Stomach (tissue), 8 donors: ENCODE results near the gene C17orf114.

Source experiments
- DNase-seq, 2 donors: peaks; one replicate each; pipeline versions ENCODE4 v3.0.0 to v3.0.0-alpha.2; 2013 to 2019
- H3K27ac ChIP-seq, 5 donors: fragments of 200-600 bp in 4 of 5; sonication (generic) in 4 of 5; one replicate each; pipeline ENCODE4 v1.5.1; 2013 to 2019; ENCODE audit warnings: mild to moderate bottlenecking in 1 of 5, moderate library complexity in 1 of 5
- H3K27me3 ChIP-seq, 3 donors: fragments of 200-600 bp; sonication (generic); one replicate each; pipeline ENCODE4 v1.5.1; 2017 to 2019; ENCODE audit warnings: mixed run types in 1 of 3
- H3K36me3 ChIP-seq, 4 donors: fragments of 200-600 bp; sonication (generic); 1 replicate in 3 of 4; 2 replicates in 1 of 4; pipeline ENCODE4 v1.5.1; 2016 to 2019
- H3K4me1 ChIP-seq, 4 donors: fragments of 200-600 bp; sonication (generic); one replicate each; pipeline ENCODE4 v1.5.1; 2016 to 2019
- H3K4me3 ChIP-seq, 4 donors: fragments of 200-600 bp; sonication (generic) in 3 of 4; one replicate each; pipeline ENCODE4 v1.5.1; 2016 to 2019; ENCODE audit warnings: mild to moderate bottlenecking in 1 of 4
- H3K9me3 ChIP-seq, 4 donors: fragments of 200-600 bp; sonication (generic); one replicate each; pipeline ENCODE4 v1.5.1; 2016 to 2019
- CTCF ChIP-seq, 7 experiments: fragments of 450-650 bp in 4 of 7; fragments of 200-600 bp in 3 of 7; sonication (generic) in 3 of 7; IDR thresholded peaks; one replicate each; pipeline ENCODE4 v1.5.1; 2016 to 2019; ENCODE audit warnings: antibody characterized with exemption in 7 of 7, control low read depth in 2 of 7, mild to moderate bottlenecking in 1 of 7
- EP300 ChIP-seq: sonication (generic); formaldehyde crosslinking; IDR thresholded peaks from one replicate; pipeline ENCODE4 v1.6.1; 2017; ENCODE audit warnings: antibody characterized with exemption
- POLR2A ChIP-seq, 4 donors: fragments of 450-650 bp; IDR thresholded peaks; one replicate each; pipeline ENCODE4 v1.6.1; 2016; ENCODE audit warnings: antibody characterized with exemption in 4 of 4, control low read depth in 2 of 4, mild to moderate bottlenecking in 1 of 4, moderate library complexity in 1 of 4
- POLR2AphosphoS5 ChIP-seq, 3 donors: sonication (generic); formaldehyde crosslinking; IDR thresholded peaks; one replicate each; pipeline ENCODE4 v1.6.1; 2016; ENCODE audit warnings: antibody characterized with exemption in 3 of 3
- WGBS, 5 donors: extraction: QIAGEN DNeasy Blood & Tissue Kit in 3 of 5; methylation state at CpG; one replicate each; pipeline versions ENCODE4 v1.1.5 to v1.1.7; 2013 to 2018; 5-methylcytosine and 5-hydroxymethylcytosine counted together
- intact Hi-C: fragments of 100-400 bp; cut with DNase I; formaldehyde crosslinking; loops from one replicate; pipeline ENCODE4 v1.15.1; 2023; ENCODE audit warnings: low total_unique reads
- donor health status: healthy with polysubstance abuse.
- donor health status: Bipolar disorder and iron deficiency.
- donor health status: healthy.

C17orf114 gene

GRCh38 chr17:4846635-4847390 lies 44.7 kb upstream of the C17orf114 start:
- no peaks in the 10 kb centered on the region for H3K9me3 ChIP-seq
- TF ChIP-seq EP300: no peak
- no peak for DNase-seq
- peaks cover 10 to 73% (median 35%) of the 10 kb centered on the region in 4 donors for H3K4me1 ChIP-seq
- H3K4me3 ChIP-seq: no peak overlapping the region
- no peaks in the 10 kb centered on the region for H3K27me3 ChIP-seq
- H3K27ac ChIP-seq: no peak overlapping the region
- 80 to 92% (median 85%) methylated on average over 9 to 13 of the region's 13 CpGs for WGBS, 5 donors
- peaks cover 0 to 5% (median 0%) of the 10 kb centered on the region in 4 donors for H3K36me3 ChIP-seq
- intact Hi-C loops: no loop called here

DNA sequence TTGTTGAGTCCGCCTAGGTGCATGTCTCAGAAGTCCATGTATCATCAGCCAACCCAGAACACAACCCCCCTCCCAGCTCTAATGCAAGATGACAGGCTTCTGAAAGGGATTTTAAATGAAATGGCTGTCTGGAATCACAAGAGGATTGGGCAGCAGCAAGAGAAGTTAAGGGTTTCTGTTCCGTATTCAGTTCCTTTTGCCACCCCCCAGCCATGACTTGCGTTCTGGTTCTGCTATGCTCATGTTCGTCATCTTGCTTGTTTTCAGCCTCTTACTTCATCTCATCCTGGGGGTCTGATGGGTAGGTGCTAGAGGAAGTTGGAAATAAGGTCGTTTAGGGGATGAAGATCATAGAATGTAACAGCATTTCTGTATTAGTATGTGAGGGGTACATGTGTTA lies 43.0 kb upstream of the C17orf114 start:
- TF ChIP-seq POLR2A (IDR thresholded peaks at IDR 0.05): no peak
- no peak for TF ChIP-seq EP300
- no peak for TF ChIP-seq CTCF (IDR thresholded peaks at IDR 0.05)
- TF ChIP-seq POLR2AphosphoS5 (IDR thresholded peaks at IDR 0.05): no peak
- Histone ChIP-seq H3K27ac (peak overlapping the region in 1 of 5 donors; percentile 10), H3K9me3 (no peaks in the 10 kb centered on the region), H3K27me3 (no peaks in the 10 kb centered on the region), H3K36me3 (peaks cover 0 to 5% (median 0%) of the 10 kb centered on the region in 4 donors), H3K4me3 (no peak overlapping the region), H3K4me1 (peaks cover 4 to 74% (median 31%) of the 10 kb centered on the region in 4 donors)
- WGBS, 5 donors: 82 to 87% (median 86%) methylated on average over 5 of the region's 5 CpGs
- intact Hi-C loops: no loop called here
- DNase-seq: no peak

- Histone ChIP-seq H3K36me3 (peaks cover 0 to 5% (median 2%) of the 10 kb centered on the region in 4 donors), H3K27ac (peak overlapping the region in 2 of 5 donors; percentile 32 to 48), H3K9me3 (no peaks in the 10 kb centered on the region), H3K4me1 (peaks cover 0 to 74% (median 34%) of the 10 kb centered on the region in 4 donors), H3K27me3 (no peaks in the 10 kb centered on the region), H3K4me3 (no peak overlapping the region)
- TF ChIP-seq CTCF (IDR thresholded peaks at IDR 0.05): no peak
- no peak for TF ChIP-seq POLR2A (IDR thresholded peaks at IDR 0.05)
- TF ChIP-seq POLR2AphosphoS5 (IDR thresholded peaks at IDR 0.05): no peak
- TF ChIP-seq EP300: no peak
- intact Hi-C loops: no loop called here
- WGBS, 5 donors: 81 to 88% (median 86%) methylated on average over 9 of the region's 9 CpGs
- no peak for DNase-seq
These were observed 41.3 kb upstream of the C17orf114 start for GRCh38 chr17:4843321-4844000.

GRCh38 chr17:4842376-4842775 lies 40.2 kb upstream of the C17orf114 start:
- Histone ChIP-seq H3K4me3 (no peak overlapping the region), H3K4me1 (peaks cover 9 to 78% (median 37%) of the 10 kb centered on the region in 4 donors), H3K9me3 (no peaks in the 10 kb centered on the region), H3K36me3 (peaks cover 0 to 16% (median 4%) of the 10 kb centered on the region in 4 donors), H3K27ac (no peak overlapping the region), H3K27me3 (no peaks in the 10 kb centered on the region)
- TF ChIP-seq POLR2A (IDR thresholded peaks at IDR 0.05) (no peak), EP300 (no peak), POLR2AphosphoS5 (IDR thresholded peaks at IDR 0.05) (no peak), CTCF (IDR thresholded peaks at IDR 0.05) (no peak)
- no peak for DNase-seq
- intact Hi-C loops: no loop called here
- 89 to 99% (median 92%) methylated on average over 3 of the region's 3 CpGs for WGBS, 5 donors

DNA sequence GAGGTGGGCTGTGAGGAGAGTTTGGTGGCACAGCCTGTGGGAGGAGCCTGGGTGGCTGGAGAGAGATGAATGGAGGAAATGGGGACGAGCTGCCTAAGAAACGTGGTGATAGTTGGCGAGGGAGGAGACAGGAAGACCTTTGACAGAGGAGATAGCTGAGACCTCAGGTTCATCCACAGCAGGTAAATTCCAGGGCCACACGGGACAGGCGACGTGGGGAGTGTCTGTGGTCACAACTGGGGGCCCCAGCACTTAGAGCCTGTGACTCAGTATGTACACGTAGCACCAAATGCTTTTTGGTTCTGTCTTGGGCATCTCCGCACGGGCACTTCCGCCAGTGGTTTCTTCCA lies 38.7 kb upstream of the C17orf114 start:
- H3K27me3 ChIP-seq: no peaks in the 10 kb centered on the region
- no peak overlapping the region for H3K27ac ChIP-seq
- intact Hi-C loops: no loop called here
- H3K36me3 ChIP-seq: peaks cover 0 to 16% (median 4%) of the 10 kb centered on the region in 4 donors
- TF ChIP-seq EP300 (no peak), POLR2AphosphoS5 (IDR thresholded peaks at IDR 0.05) (no peak)
- DNase-seq: no peak
- no peaks in the 10 kb centered on the region for H3K9me3 ChIP-seq
- WGBS, 5 donors: 72 to 85% (median 80%) methylated on average over 9 to 10 of the region's 10 CpGs
- H3K4me3 ChIP-seq: no peak overlapping the region
- H3K4me1 ChIP-seq: peaks cover 9 to 82% (median 44%) of the 10 kb centered on the region in 4 donors
